Measurements from ENCODE around the gene SMCO2. TPM values are rescaled to one million over a fixed set of nuclear protein-coding genes. Genes with fewer than 3 reads are reported as not detected.

The SMCO2 gene
- total RNA-seq, 1 donor from 2014 or later = 0.46 TPM

DNA sequence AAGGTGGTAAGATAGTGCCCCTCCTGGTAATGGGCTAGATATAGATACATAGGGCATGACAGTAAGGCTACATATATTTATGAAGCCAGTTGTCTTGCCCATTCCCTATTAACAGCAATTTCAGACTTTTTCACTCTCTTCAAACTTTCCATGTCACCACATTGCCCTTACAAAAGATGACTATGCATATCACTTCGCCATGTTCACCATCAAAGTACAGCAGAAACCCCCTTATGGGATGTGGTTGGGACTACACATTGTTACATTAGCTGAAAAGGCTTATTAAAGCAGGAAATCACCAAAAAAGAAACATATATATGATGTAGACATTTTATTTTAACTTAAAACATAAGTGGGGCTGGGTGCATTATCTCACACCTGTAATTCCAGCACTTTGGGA, 9.8 kb upstream of the SMCO2 start:
- Mint-ChIP-seq H3K36me3 (ENCODE audit: low read depth, unreplicated experiment) (no peaks in the 10 kb centered on the region), H3K4me3 (ENCODE audit: unreplicated experiment) (no peak overlapping the region), H3K27ac (ENCODE audit: unreplicated experiment) (no peak overlapping the region), H3K27me3 (ENCODE audit: unreplicated experiment) (peaks cover 2% of the 10 kb centered on the region), H3K4me1 (ENCODE audit: unreplicated experiment) (peaks cover 7% of the 10 kb centered on the region), H3K9me3 (ENCODE audit: unreplicated experiment) (no peaks in the 10 kb centered on the region)
- no peak for DNase-seq (ENCODE audit: low spot score)
- TF ChIP-seq, protein P1, sequence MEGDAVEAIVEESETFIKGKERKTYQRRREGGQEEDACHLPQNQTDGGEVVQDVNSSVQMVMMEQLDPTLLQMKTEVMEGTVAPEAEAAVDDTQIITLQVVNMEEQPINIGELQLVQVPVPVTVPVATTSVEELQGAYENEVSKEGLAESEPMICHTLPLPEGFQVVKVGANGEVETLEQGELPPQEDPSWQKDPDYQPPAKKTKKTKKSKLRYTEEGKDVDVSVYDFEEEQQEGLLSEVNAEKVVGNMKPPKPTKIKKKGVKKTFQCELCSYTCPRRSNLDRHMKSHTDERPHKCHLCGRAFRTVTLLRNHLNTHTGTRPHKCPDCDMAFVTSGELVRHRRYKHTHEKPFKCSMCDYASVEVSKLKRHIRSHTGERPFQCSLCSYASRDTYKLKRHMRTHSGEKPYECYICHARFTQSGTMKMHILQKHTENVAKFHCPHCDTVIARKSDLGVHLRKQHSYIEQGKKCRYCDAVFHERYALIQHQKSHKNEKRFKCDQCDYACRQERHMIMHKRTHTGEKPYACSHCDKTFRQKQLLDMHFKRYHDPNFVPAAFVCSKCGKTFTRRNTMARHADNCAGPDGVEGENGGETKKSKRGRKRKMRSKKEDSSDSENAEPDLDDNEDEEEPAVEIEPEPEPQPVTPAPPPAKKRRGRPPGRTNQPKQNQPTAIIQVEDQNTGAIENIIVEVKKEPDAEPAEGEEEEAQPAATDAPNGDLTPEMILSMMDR (IDR thresholded peaks at IDR 0.05; ENCODE audit: unreplicated experiment) = no peak

DNA sequence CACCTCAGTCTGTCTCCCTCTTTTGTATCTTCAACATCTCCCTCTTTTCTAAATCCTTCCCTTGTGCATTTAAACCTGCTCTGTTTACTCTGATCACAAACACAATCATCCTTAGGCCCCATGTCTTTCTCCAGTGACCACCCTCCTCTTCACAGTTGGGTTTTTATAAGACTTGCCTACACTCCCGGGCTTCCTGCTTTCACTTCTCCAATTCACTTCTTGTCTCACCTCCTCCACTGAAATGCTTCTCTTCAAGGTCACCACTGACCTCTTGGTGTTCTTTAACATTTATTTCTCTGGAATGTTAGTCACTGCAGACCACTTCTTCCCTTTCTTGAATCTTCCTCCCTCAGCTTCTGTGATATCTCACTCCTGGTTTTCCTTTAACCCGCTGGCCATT, 8.7 kb upstream of the SMCO2 start:
- TF ChIP-seq, protein P1 (IDR thresholded peaks at IDR 0.05; ENCODE audit: unreplicated experiment) = no peak
- H3K27me3 Mint-ChIP-seq (ENCODE audit: unreplicated experiment) = peaks cover 2% of the 10 kb centered on the region
- no peaks in the 10 kb centered on the region for H3K9me3 Mint-ChIP-seq (ENCODE audit: unreplicated experiment)
- DNase-seq (ENCODE audit: low spot score) = no peak
- no peak overlapping the region for H3K4me3 Mint-ChIP-seq (ENCODE audit: unreplicated experiment)
- no peaks in the 10 kb centered on the region for H3K36me3 Mint-ChIP-seq (ENCODE audit: low read depth, unreplicated experiment)
- no peak overlapping the region for H3K27ac Mint-ChIP-seq (ENCODE audit: unreplicated experiment)
- H3K4me1 Mint-ChIP-seq (ENCODE audit: unreplicated experiment) = peaks cover 7% of the 10 kb centered on the region

DNA sequence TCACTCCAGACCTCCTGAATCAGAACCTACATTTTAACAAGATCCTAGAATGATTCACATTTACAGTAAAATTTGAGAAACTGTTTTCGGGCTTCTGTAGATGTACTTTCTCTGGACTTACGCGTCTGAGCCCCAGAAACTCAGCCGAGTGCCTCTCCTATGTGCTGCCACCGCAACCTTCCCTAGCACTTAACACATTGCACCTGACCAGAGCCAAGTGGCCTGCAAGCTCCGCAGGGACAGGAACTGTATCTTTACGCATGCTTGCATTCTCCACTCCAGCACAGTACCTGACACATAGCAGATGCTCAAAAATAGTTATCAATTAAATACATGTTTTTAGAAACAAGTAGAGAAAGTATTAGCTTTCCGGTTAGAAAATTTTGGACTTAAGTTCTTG, 1.2 kb downstream of the SMCO2 start:
- peaks cover 2% of the 10 kb centered on the region for H3K27me3 Mint-ChIP-seq (ENCODE audit: unreplicated experiment)
- H3K9me3 Mint-ChIP-seq (ENCODE audit: unreplicated experiment) = no peaks in the 10 kb centered on the region
- peaks cover 7% of the 10 kb centered on the region for H3K36me3 Mint-ChIP-seq (ENCODE audit: low read depth, unreplicated experiment)
- H3K27ac Mint-ChIP-seq (ENCODE audit: unreplicated experiment) = no peak overlapping the region
- TF ChIP-seq, protein P1 (IDR thresholded peaks at IDR 0.05; ENCODE audit: unreplicated experiment) = no peak
- DNase-seq (ENCODE audit: low spot score) = no peak
- H3K4me3 Mint-ChIP-seq (ENCODE audit: unreplicated experiment) = no peak overlapping the region
- H3K4me1 Mint-ChIP-seq (ENCODE audit: unreplicated experiment) = no peaks in the 10 kb centered on the region

DNA sequence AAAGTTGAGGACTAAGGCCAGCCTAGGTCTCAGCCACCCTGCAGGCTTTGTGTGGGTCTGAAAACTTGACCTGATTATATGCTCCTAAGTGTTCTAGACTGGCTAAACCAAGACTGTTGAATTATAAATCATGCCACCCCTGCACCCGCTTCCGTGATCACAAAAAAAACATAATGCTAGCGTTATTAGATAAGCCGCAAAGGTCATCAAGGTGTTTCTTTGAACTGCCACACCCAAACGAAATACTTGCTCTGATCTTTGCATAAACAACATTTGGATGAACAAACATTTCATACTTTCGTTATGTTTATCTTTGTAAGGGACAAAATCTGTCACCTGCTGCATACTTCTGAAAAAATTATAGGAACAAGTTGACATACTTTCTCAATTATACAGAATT, 2.5 kb downstream of the SMCO2 start:
- DNase-seq (ENCODE audit: low spot score) = no peak
- TF ChIP-seq, protein P1 (IDR thresholded peaks at IDR 0.05; ENCODE audit: unreplicated experiment) = no peak
- Mint-ChIP-seq H3K9me3 (ENCODE audit: unreplicated experiment) (no peaks in the 10 kb centered on the region), H3K27ac (ENCODE audit: unreplicated experiment) (no peak overlapping the region), H3K4me1 (ENCODE audit: unreplicated experiment) (no peaks in the 10 kb centered on the region), H3K27me3 (ENCODE audit: unreplicated experiment) (peaks cover 2% of the 10 kb centered on the region), H3K36me3 (ENCODE audit: low read depth, unreplicated experiment) (peaks cover 7% of the 10 kb centered on the region), H3K4me3 (ENCODE audit: unreplicated experiment) (no peak overlapping the region)

DNA sequence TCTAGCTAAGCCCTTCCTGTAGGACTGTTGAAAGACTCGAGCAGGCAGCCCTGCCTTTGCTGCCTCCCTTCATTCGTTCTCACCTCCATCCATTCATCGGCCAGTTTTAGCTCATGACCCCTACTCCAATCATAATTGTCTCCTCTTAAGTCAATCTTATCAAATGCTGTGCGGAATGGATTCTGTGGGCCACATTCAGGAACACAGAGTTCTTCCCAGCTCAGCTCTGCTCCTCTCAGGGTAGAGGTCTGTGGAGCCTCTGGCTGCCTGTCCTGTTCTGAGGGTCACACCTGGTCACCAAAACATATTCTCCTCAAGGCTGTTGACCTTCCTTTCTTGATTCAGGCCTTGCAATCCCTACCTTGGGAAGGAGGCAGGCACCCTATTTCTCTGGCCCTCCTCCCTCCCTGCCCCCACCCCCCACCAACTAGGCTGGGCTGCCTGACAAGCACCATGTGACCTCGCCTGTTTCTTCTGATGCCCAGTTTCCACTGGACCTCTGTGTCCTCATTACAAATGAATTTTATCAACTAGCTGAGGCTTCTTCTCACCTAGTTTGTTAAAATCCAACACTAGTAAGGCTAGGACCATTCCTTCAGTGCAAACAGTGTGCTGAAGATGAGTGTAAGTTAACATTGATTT, 3.5 kb downstream of the SMCO2 start:
- H3K4me3 Mint-ChIP-seq (ENCODE audit: unreplicated experiment) = no peak overlapping the region
- H3K27ac Mint-ChIP-seq (ENCODE audit: unreplicated experiment) = no peak overlapping the region
- peaks cover 7% of the 10 kb centered on the region for H3K36me3 Mint-ChIP-seq (ENCODE audit: low read depth, unreplicated experiment)
- TF ChIP-seq, protein P1 (IDR thresholded peaks at IDR 0.05; ENCODE audit: unreplicated experiment) = no peak
- no peak for DNase-seq (ENCODE audit: low spot score)
- no peaks in the 10 kb centered on the region for H3K4me1 Mint-ChIP-seq (ENCODE audit: unreplicated experiment)
- H3K27me3 Mint-ChIP-seq (ENCODE audit: unreplicated experiment) = peaks cover 2% of the 10 kb centered on the region
- no peaks in the 10 kb centered on the region for H3K9me3 Mint-ChIP-seq (ENCODE audit: unreplicated experiment)
